A673 (cell line): ENCODE measurements around the gene ADAMTSL2.

Experiments
- CTCF ChIP-seq: fragments of 300-800, 200-600 bp; sonication (generic); conservative IDR thresholded peaks from 2 replicates; pipeline ENCODE4 v1.5.1; 2017; ENCODE audit warnings: low read depth, mild to moderate bottlenecking, antibody characterized with exemption, low read length, moderate library complexity, mixed read lengths
- EZH2 ChIP-seq: fragments of 200-600 bp; sonication (generic); IDR thresholded peaks from 2 replicates; pipeline ENCODE4 v1.6.1; 2017; ENCODE audit warnings: borderline replicate concordance, low read depth, mild to moderate bottlenecking, mixed read lengths, antibody characterized with exemption, low read length; ENCODE audit not compliant: poor library complexity, severe bottlenecking

GRCh38 chr9:133553973-133554713 lies 19.6 kb downstream of the ADAMTSL2 start:
- TF ChIP-seq CTCF, result no peak
- TF ChIP-seq EZH2, result no peak
